Epithelial cell of proximal tubule (primary cell): ENCODE data around the gene CYP1A2. TPM values are rescaled to one million over a fixed set of nuclear protein-coding genes. Genes with fewer than 3 reads are reported as not detected.

Experiments used
- DNase-seq: peaks from one replicate; pipeline ENCODE4 v3.0.0-alpha.2; 2011; ENCODE audit warnings: low read depth
- H3K4me3 ChIP-seq: 2 replicates; pipeline ENCODE4 v1.5.1; 2011; ENCODE audit warnings: low read depth, mild to moderate bottlenecking, low read length
- CTCF ChIP-seq: conservative IDR thresholded peaks from 2 replicates; pipeline ENCODE4 v1.5.1; 2012; ENCODE audit warnings: low read depth, mild to moderate bottlenecking, low read length
- total RNA-seq: library from RNA; depleted of rRNA; stranded (reverse); fragments of >200 nt; gene quantifications from 2 replicates; pipeline ENCODE4 v1.2.3, GENCODE V29; 2015

CYP1A2 gene
- not detected in 2 replicates for total RNA-seq

GRCh38 chr15:74748322-74748946 is at the start of gene CYP1A2:
TSS of gene CYP1A2 (plus strand) at chr15:74748845. CDS start at chr15:74749739, 894 bp downstream.
- no peak within 1 kb of the TSS for H3K4me3 ChIP-seq
- TF ChIP-seq CTCF: no peak
- DNase-seq: no peak

- no peak for TF ChIP-seq CTCF
Measured at GRCh38 chr15:74709011-74709410, 39.6 kb upstream of the CYP1A2 start.

GRCh38 chr15:74709892-74710291 is 38.8 kb upstream of the CYP1A2 start:
- H3K4me3 ChIP-seq: no peak overlapping the region
- DNase-seq: no peak
- TF ChIP-seq CTCF: no peak

More at GRCh38 chr15:74709011-74709410, 39.6 kb upstream of the CYP1A2 start:
- no peak overlapping the region for H3K4me3 ChIP-seq
- no peak for DNase-seq

GRCh38 chr15:74710319-74711094 is 38.1 kb upstream of the CYP1A2 start:
- DNase-seq: no peak
- no peak for TF ChIP-seq CTCF
- H3K4me3 ChIP-seq: no peak overlapping the region

- no peak for TF ChIP-seq CTCF
- no peak for DNase-seq
- no peak overlapping the region for H3K4me3 ChIP-seq
Measured at GRCh38 chr15:74712311-74712710, 36.3 kb upstream of the CYP1A2 start.

GRCh38 chr15:74716651-74717050 is 32.0 kb upstream of the CYP1A2 start:
- TF ChIP-seq CTCF: no peak
- no peak overlapping the region for H3K4me3 ChIP-seq
- no peak for DNase-seq
